NCI-H2196 (cell line): Measurements from ENCODE around the gene NUMB.
"Not testable (repeated sequence)": the region's sequence is repeated elsewhere in the genome, so short reads cannot be mapped to it uniquely, and the experiment has no call there.

Experiments used
- DNase-seq: peaks from one replicate; lab custom pipeline; 2025; ENCODE audit not compliant: unreplicated experiment; lab: John Stamatoyannopoulos, UW

NUMB gene

GRCh38 chr14:73365727-73366126 is 92.6 kb downstream of the NUMB start:
- no peak for DNase-seq

GRCh38 chr14:73364559-73364958 is 93.8 kb downstream of the NUMB start:
- DNase-seq = no peak

- no peak for DNase-seq
Measured at GRCh38 chr14:73359445-73359844, 98.9 kb downstream of the NUMB start.

- DNase-seq = no peak
Measured at GRCh38 chr14:73358187-73358586, 100.2 kb downstream of the NUMB start.

GRCh38 chr14:73349091-73349490 is 109.3 kb downstream of the NUMB start:
- DNase-seq = not testable (repeated sequence)

- DNase-seq = no peak
Measured at GRCh38 chr14:73344319-73344718, 114.0 kb downstream of the NUMB start.

- no peak for DNase-seq
Measured at GRCh38 chr14:73342670-73343069, 115.7 kb downstream of the NUMB start.

- no peak for DNase-seq
Measured at GRCh38 chr14:73339846-73340595, 118.3 kb downstream of the NUMB start.

GRCh38 chr14:73339206-73339605 is 119.1 kb downstream of the NUMB start:
- no peak for DNase-seq

GRCh38 chr14:73338551-73338950 is 119.8 kb downstream of the NUMB start:
- no peak for DNase-seq

- no peak for DNase-seq
Measured at GRCh38 chr14:73333031-73333430, 125.3 kb downstream of the NUMB start.

GRCh38 chr14:73325630-73326299 is 132.6 kb downstream of the NUMB start:
- DNase-seq = no peak

- DNase-seq = no peak
Measured at GRCh38 chr14:73325063-73325462, 133.3 kb downstream of the NUMB start.

GRCh38 chr14:73324533-73324932 is 133.8 kb downstream of the NUMB start:
- DNase-seq = no peak

GRCh38 chr14:73323896-73324399 is 134.4 kb downstream of the NUMB start:
- DNase-seq = no peak

GRCh38 chr14:73313151-73313550 is 145.2 kb downstream of the NUMB start:
- DNase-seq = no peak

- no peak for DNase-seq
Measured at GRCh38 chr14:73312687-73313086, 145.7 kb downstream of the NUMB start.

GRCh38 chr14:73311708-73312030 is 146.7 kb downstream of the NUMB start:
- no peak for DNase-seq

- not testable (repeated sequence) for DNase-seq
Measured at GRCh38 chr14:73309207-73309606, 149.1 kb downstream of the NUMB start.

GRCh38 chr14:73307261-73307660 is 151.1 kb downstream of the NUMB start:
- no peak for DNase-seq

GRCh38 chr14:73305499-73305898 is 152.8 kb downstream of the NUMB start:
- no peak for DNase-seq

GRCh38 chr14:73295198-73295796 is 163.0 kb downstream of the NUMB start:
- DNase-seq = peak; percentile 56
